Activated CD4-positive, alpha-beta T cell treated with anti-CD3 and anti-CD28 coated beads, Interleukin-2, amount 50 U/mL, for 1 hour (primary cell): Measurements from ENCODE around the gene TOP1.

Experiments used
- DNase-seq: peaks from one replicate; pipeline ENCODE4 v3.0.0-alpha.2; 2020

The TOP1 gene

GRCh38 chr20:41148942-41149341 is 120.3 kb downstream of the TOP1 start:
- DNase-seq, result no peak

DNA sequence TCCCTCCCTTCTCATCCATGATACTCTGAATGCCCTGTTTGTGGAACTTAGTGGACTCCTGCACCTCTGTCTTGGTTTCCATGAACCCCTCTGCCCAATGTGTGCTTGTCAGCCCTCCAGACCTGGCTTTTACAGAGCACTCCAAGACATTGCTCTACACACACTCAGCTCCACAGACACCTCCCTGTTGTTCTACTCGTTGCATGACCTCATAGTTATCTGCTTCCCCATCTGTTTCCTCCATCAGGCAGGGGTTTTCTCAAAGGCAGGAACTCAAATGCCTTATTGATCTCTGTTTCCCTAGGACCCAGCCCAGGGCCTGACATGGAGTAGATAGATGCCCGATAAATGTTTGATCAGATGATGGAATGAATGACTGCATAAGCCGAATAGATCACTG is 122.0 kb downstream of the TOP1 start:
- no peak for DNase-seq

- no peak for DNase-seq
Observed at GRCh38 chr20:41151134-41151869, 122.7 kb downstream of the TOP1 start.

DNA sequence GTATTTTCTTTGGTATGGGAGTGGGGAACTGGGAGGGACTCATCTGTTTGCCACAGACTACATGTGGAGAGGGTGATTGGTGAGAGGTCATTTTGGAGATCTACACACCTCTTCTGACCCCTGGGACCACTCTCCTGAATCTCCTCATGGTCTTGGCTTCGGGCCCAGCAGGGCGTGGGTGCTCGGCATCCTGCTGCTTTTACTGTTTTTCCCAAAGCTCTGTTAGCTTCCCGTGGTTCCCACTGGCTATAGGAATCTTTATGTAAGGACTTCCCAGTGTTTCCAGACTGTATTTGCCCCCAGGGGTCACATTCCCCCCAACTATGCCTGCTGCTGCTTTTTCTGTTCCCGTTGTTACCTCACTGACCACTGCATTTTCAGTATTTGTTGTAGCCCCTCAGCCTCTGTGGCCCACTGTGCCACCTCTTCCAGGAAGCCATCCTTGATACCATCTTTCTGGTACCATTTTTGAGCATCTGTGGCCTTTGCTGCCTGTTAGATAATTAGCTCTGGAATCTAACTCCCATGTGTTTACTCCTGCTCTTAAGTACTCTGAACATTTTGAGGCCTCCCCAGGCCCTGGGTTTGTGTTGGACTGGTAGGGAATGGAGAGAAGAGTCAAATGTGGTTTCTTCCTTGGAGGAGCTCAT is 123.6 kb downstream of the TOP1 start:
- DNase-seq, result no peak

- DNase-seq, result no peak
Observed at GRCh38 chr20:41154436-41155176, 126.0 kb downstream of the TOP1 start.

DNA sequence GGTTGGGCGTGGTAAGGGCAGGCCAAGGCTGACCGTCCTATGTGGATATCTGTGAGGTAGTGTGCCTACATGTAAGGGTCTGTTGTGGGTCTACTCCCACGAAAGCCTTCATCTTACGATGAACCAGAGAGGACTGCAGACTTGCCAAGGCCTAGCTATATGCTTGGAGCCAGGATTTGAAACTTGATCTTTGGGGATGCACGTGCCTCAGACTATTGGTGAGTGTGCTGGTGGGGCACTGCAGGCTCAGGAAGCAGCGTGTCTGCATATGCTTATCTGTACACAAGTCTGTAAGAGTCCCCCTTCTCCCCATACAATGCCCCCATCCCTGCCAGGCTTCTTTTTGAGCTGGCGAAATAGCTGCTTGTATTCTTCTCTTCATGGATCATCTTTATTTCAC is 126.6 kb downstream of the TOP1 start:
- DNase-seq, result no peak

DNA sequence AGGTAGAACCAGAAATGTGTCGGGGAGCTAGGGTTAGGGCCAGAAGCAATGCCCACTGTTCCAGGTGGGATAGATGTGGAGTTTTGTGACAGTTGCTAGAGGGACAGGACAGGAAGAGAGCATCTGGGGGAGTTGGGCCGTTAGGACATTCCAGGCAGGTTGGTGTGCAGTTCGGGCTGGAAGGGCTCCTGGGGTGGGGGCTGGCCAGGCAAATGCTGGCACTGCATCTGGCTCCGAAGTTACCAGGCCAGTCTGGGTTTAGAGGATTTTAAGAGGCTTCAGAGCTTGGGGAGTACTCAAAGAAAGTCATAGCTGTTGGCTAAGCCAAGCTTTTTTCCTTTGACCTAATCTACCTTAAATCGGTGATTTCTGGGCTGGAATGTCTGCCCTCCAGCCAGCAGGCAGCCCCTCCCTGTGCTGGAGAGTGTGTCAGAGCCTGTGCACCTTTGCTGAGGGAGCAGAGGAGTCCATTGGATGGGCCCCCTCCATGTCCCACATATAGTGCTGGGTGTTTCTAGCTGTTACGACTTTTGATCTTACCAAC is 129.5 kb downstream of the TOP1 start:
- no peak for DNase-seq

DNA sequence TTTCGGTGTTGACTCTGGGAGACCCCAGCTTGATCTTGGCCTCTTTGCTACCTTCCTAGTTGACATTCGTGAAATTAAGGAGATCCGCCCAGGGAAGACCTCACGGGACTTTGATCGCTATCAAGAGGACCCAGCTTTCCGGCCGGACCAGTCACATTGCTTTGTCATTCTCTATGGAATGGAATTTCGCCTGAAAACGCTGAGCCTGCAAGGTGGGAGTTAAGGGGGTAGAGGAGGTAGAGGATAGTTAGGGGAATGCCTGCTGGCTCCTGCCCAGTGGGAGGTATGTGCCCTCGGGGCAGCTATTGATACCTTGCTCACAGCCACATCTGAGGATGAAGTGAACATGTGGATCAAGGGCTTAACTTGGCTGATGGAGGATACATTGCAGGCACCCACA is 130.9 kb downstream of the TOP1 start:
- DNase-seq, result no peak

GRCh38 chr20:41160686-41161085 is 132.1 kb downstream of the TOP1 start:
- no peak for DNase-seq

- DNase-seq, result no peak
Observed at GRCh38 chr20:41161886-41162285, 133.3 kb downstream of the TOP1 start.

DNA sequence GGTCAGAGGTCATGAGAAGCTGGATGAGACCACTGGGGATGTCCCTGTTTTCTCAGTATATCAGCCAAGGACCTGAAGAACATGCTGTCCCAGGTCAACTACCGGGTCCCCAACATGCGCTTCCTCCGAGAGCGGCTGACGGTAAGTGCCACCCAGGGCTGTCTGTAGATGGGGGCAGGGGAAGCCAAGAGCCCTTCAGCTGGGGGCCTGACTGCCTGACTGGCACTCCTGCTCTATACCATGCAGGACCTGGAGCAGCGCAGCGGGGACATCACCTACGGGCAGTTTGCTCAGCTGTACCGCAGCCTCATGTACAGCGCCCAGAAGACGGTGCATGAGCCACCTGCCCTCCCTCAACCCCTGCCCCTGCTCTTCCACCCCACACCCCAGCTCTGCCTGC is 133.8 kb downstream of the TOP1 start:
- no peak for DNase-seq

GRCh38 chr20:41163821-41164220 is 135.2 kb downstream of the TOP1 start:
- DNase-seq, result no peak

GRCh38 chr20:41165001-41165882 is 136.6 kb downstream of the TOP1 start:
- no peak for DNase-seq

DNA sequence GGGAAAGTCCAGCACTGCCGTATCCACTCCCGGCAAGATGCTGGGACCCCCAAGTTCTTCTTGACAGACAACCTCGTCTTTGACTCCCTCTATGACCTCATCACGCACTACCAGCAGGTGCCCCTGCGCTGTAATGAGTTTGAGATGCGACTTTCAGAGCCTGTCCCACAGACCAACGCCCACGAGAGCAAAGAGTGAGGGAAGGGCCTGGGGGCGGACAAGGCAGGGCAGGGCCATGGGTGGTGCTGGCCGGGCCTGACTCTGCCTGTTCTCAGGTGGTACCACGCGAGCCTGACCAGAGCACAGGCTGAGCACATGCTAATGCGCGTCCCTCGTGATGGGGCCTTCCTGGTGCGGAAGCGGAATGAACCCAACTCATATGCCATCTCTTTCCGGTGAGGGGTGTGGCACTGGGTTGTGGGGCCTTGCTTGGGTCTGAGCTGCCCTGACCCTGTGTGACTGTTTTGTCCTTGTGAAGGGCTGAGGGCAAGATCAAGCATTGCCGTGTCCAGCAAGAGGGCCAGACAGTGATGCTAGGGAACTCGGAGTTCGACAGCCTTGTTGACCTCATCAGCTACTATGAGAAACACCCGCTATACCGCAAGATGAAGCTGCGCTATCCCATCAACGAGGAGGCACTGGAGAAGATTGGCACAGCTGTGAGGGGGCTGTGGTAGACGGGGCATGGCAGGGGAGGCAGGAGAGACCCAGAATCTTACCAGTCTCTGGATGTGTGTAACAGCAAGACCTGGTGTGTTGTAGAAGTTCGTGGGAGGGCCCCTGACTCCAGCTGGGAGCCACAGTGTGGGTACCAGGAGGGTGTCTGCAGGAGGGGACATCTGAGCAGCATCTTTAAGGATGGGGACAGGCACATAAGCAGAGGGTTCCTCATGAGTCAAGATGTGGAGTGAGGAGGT is 137.8 kb downstream of the TOP1 start:
- DNase-seq, result no peak

GRCh38 chr20:41167118-41167470 is 138.5 kb downstream of the TOP1 start:
- DNase-seq, result no peak

GRCh38 chr20:41167481-41168253 is 139.0 kb downstream of the TOP1 start:
- DNase-seq, result no peak

- DNase-seq, result no peak
Observed at GRCh38 chr20:41168281-41169161, 139.9 kb downstream of the TOP1 start.

GRCh38 chr20:41169162-41169690 is 140.6 kb downstream of the TOP1 start:
- no peak for DNase-seq

- DNase-seq, result no peak
Observed at GRCh38 chr20:41169791-41170351, 141.2 kb downstream of the TOP1 start.
